NCI-H2196 treated with DMSO at 0.1 percent for 48 hours (cell line): Measurements from ENCODE around the gene LENG8.
"Not testable (repeated sequence)": the region's sequence is repeated elsewhere in the genome, so short reads cannot be mapped to it uniquely, and the experiment has no call there.

ENCODE experiments used
- DNase-seq: peaks from one replicate; lab custom pipeline; 2025; ENCODE audit not compliant: unreplicated experiment; lab: John Stamatoyannopoulos, UW

The LENG8 gene

GRCh38 chr19:54460230-54461005 is 11.4 kb downstream of the LENG8 start:
- no peak for DNase-seq

GRCh38 chr19:54461210-54461609 is 12.2 kb downstream of the LENG8 start:
- no peak for DNase-seq

- no peak for DNase-seq
Measured at GRCh38 chr19:54461613-54462012, 12.6 kb downstream of the LENG8 start.

GRCh38 chr19:54462047-54462654 is 13.2 kb downstream of the LENG8 start:
- no peak for DNase-seq

- DNase-seq, result no peak
Measured at GRCh38 chr19:54462655-54463530, 13.9 kb downstream of the LENG8 start.

GRCh38 chr19:54463531-54464043 is 14.6 kb downstream of the LENG8 start, which contains the start of gene LENG9:
TSS of gene LENG9 (minus strand) at chr19:54463778. CDS start at chr19:54463526, 252 bp downstream.
- peak; percentile 100 for DNase-seq

GRCh38 chr19:54464044-54464629 is 15.1 kb downstream of the LENG8 start:
- DNase-seq, result peak; percentile 100

- peak; percentile 92 for DNase-seq
Measured at GRCh38 chr19:54464630-54465425, 15.8 kb downstream of the LENG8 start.

GRCh38 chr19:54465426-54466109 is 16.6 kb downstream of the LENG8 start:
- no peak for DNase-seq

- not testable (repeated sequence) for DNase-seq
Measured at GRCh38 chr19:54466110-54466480, 17.1 kb downstream of the LENG8 start.

- no peak for DNase-seq
Measured at GRCh38 chr19:54469496-54469934, 20.5 kb downstream of the LENG8 start.

GRCh38 chr19:54470276-54470887 is 21.4 kb downstream of the LENG8 start:
- no peak for DNase-seq

GRCh38 chr19:54470991-54471782 is 22.2 kb downstream of the LENG8 start:
- no peak for DNase-seq

GRCh38 chr19:54473071-54473891 is 24.3 kb downstream of the LENG8 start, which contains the start of gene CDC42EP5:
TSS of gene CDC42EP5 (minus strand) at chr19:54473296. CDS start at chr19:54465547, 7,749 bp downstream.
- DNase-seq, result no peak

GRCh38 chr19:54473892-54474372 is 24.9 kb downstream of the LENG8 start:
- DNase-seq, result no peak

- DNase-seq, result no peak
Measured at GRCh38 chr19:54475706-54476105, 26.7 kb downstream of the LENG8 start.

GRCh38 chr19:54477650-54478049 is 28.7 kb downstream of the LENG8 start:
- no peak for DNase-seq
